K562 (cell line): ENCODE measurements around the gene NLRP7. TPM values are rescaled to one million over a fixed set of nuclear protein-coding genes. Genes with fewer than 3 reads are reported as not detected.
A peak's percentile ranks its signal among the peaks of the same experiment; 100 is the strongest.

ENCODE experiments used
- ATAC-seq: fragments of 200-7000 bp; cut with Tn5 transposase; 3 replicates; pipeline ENCODE4 v1.9.1; 2020; ENCODE audit warnings: moderate library complexity
- BruUV-seq: library from RNA; stranded (reverse); fragments of 400-500 nt; replicated peaks from 2 replicates; lab custom pipeline; 2021; lab: Mats Ljungman, UMichigan
- CTCF ChIA-PET: fragments of 300-600 bp; formaldehyde crosslinking; extraction: SDS; loops from one replicate; lab custom pipeline; 2021; ENCODE audit warnings: low intra/inter-chr PET ratio; lab: Yijun Ruan, JAX
- POLR2A ChIA-PET: fragments of 300-600, 350-650 bp; sonication (Branson Sonifier 250); formaldehyde crosslinking; extraction: SDS; loops from one replicate; lab custom pipeline; 2021; ENCODE audit warnings: antibody characterized with exemption, inconsistent platforms; lab: Yijun Ruan, JAX
- DNase-seq, 4 experiments: peaks; one replicate each; pipeline versions ENCODE4 v3.0.0 to v3.0.0-alpha.2; 2011 to 2018; ENCODE audit warnings: low spot score in 3 of 4, mixed read lengths in 3 of 4; ENCODE audit errors: extremely low read depth in 1 of 4
- FAIRE-seq: peaks from 2 replicates; lab custom pipeline; 2011; peaks lifted over from hg19 to GRCh38; lab: Jason Lieb, UNC
- H2AFZ ChIP-seq: 2 replicates; pipeline ENCODE4 v1.6.0; 2011; ENCODE audit warnings: low read depth, low read length, control low read depth, inconsistent platforms
- H3K27ac ChIP-seq: fragments of 200-600 bp; 3 replicates; pipeline ENCODE4 v1.8.0; 2011; ENCODE audit warnings: low read depth, mild to moderate bottlenecking, control low read depth, inconsistent platforms, low read length, moderate library complexity, mixed read lengths; ENCODE audit errors: extremely low read depth
- H3K27me3 ChIP-seq, 2 experiments: fragments of 300-600 bp in 1 of 2; 2 replicates in 1 of 2; 3 replicates in 1 of 2; pipeline versions ENCODE4 v1.6.0 to v1.8.0; 2011; ENCODE audit warnings: inconsistent platforms in 2 of 2, low read length in 2 of 2, mild to moderate bottlenecking in 1 of 2, mixed read lengths in 1 of 2, moderate library complexity in 1 of 2; ENCODE audit not compliant: control insufficient read depth in 2 of 2, insufficient read depth in 2 of 2
- H3K36me3 ChIP-seq: fragments of 300-600 bp; 3 replicates; pipeline ENCODE4 v1.8.0; 2011; ENCODE audit warnings: mild to moderate bottlenecking, low read length, inconsistent platforms; ENCODE audit not compliant: control insufficient read depth, insufficient read depth
- H3K4me1 ChIP-seq, 2 experiments: fragments of 200-600 bp in 1 of 2; replicated peaks in 1 of 2; 2 replicates in 1 of 2; 3 replicates in 1 of 2; pipeline versions ENCODE4 v1.5.1 to v1.8.0; 2011; ENCODE audit warnings: inconsistent platforms in 2 of 2, low read length in 2 of 2, mild to moderate bottlenecking in 1 of 2, mixed read lengths in 1 of 2, moderate library complexity in 1 of 2; ENCODE audit not compliant: control insufficient read depth in 2 of 2, insufficient read depth in 2 of 2
- H3K4me2 ChIP-seq: 2 replicates; pipeline ENCODE4 v1.6.1; 2011; ENCODE audit warnings: low read length, control low read depth, inconsistent platforms, mixed read lengths; ENCODE audit not compliant: insufficient read depth
- H3K4me3 ChIP-seq: fragments of 200-600 bp; sonication (generic), shearing (Covaris generic); 2 replicates; pipeline ENCODE4 v1.5.1; 2016; ENCODE audit warnings: control low read depth, inconsistent platforms
- H3K79me2 ChIP-seq: fragments of 200-600 bp; 3 replicates; pipeline ENCODE4 v1.8.0; 2011; ENCODE audit warnings: low read length, inconsistent platforms; ENCODE audit not compliant: control insufficient read depth, insufficient read depth
- H3K9ac ChIP-seq, 2 experiments: 2 replicates each; pipeline versions ENCODE4 v1.6.0 to v1.6.1; 2011; ENCODE audit warnings: low read depth in 2 of 2, low read length in 2 of 2, control low read depth in 1 of 2, inconsistent platforms in 1 of 2, mild to moderate bottlenecking in 1 of 2, mixed read lengths in 1 of 2; ENCODE audit not compliant: insufficient read depth in 1 of 2
- H3K9me1 ChIP-seq: one replicate; pipeline ENCODE4 v1.6.0; 2011; ENCODE audit warnings: inconsistent platforms, mild to moderate bottlenecking, low read length, moderate library complexity; ENCODE audit not compliant: control insufficient read depth, insufficient read depth
- H3K9me3 ChIP-seq: replicated peaks from 2 replicates; pipeline ENCODE4 v1.5.1; 2011; ENCODE audit warnings: low read depth, low read length, inconsistent platforms; ENCODE audit not compliant: control insufficient read depth, insufficient read depth
- H4K20me1 ChIP-seq: replicated peaks from 2 replicates; pipeline ENCODE4 v1.6.1; 2011; ENCODE audit warnings: low read length, inconsistent platforms, mixed read lengths; ENCODE audit not compliant: control insufficient read depth, insufficient read depth
- CHD2 ChIP-seq: IDR thresholded peaks from 2 replicates; pipeline ENCODE4 v1.6.1; 2011; ENCODE audit warnings: low read depth, low read length
- DACH1 ChIP-seq: fragments of 450-650 bp; IDR thresholded peaks from 2 replicates; pipeline ENCODE4 v1.6.1; 2018; ENCODE audit not compliant: partially characterized antibody
- DNMT1 ChIP-seq: fragments of 450-650 bp; IDR thresholded peaks from 2 replicates; pipeline ENCODE4 v1.6.1; 2016; ENCODE audit warnings: antibody characterized with exemption, mild to moderate bottlenecking
- ILF3 ChIP-seq: fragments of 450-650 bp; IDR thresholded peaks from 2 replicates; pipeline ENCODE4 v1.6.1; 2018; ENCODE audit warnings: antibody characterized with exemption, mild to moderate bottlenecking, moderate library complexity, borderline replicate concordance
- TSC22D4 ChIP-seq: fragments of 450-650 bp; IDR thresholded peaks from 2 replicates; pipeline ENCODE4 v1.6.1; 2016; ENCODE audit warnings: missing genetic modification characterization, missing biosample characterization, control low read depth
- ZBTB8A ChIP-seq: fragments of 450-650 bp; IDR thresholded peaks from 2 replicates; pipeline ENCODE4 v1.6.1; 2018; ENCODE audit warnings: mild to moderate bottlenecking, moderate library complexity; ENCODE audit not compliant: partially characterized antibody
- ZNF140 ChIP-seq: fragments of 250-450 bp; sonication (Bioruptor Pico); IDR thresholded peaks from 2 replicates; pipeline ENCODE4 v1.8.0; 2021; ENCODE audit warnings: moderate library complexity, mild to moderate bottlenecking, inconsistent platforms
- ZNF740 ChIP-seq, 3 experiments: fragments of 200-800 bp in 1 of 3; sonication (Bioruptor generic) in 1 of 3; sonication (generic) in 1 of 3; formaldehyde crosslinking in 1 of 3; IDR thresholded peaks; 2 replicates each; pipeline versions ENCODE4 v1.6.1 to v1.8.0; 2016 to 2022; ENCODE audit warnings: mild to moderate bottlenecking in 2 of 3, missing compliant biosample characterization in 2 of 3, missing genetic modification characterization in 2 of 3, missing genetic modification reagents in 1 of 3
- ZNF76 ChIP-seq: fragments of 250-450 bp; sonication (Bioruptor Pico); IDR thresholded peaks from 2 replicates; pipeline ENCODE4 v1.4.0; 2020; ENCODE audit warnings: mild to moderate bottlenecking, moderate library complexity, borderline replicate concordance
- WGBS: fragments of 100-300 bp; shearing (Covaris generic); methylation state at CpG from one replicate; pipeline ENCODE4 v1.1.6; 2016; ENCODE audit warnings: low coverage, mixed read lengths; ENCODE audit not compliant: insufficient coverage; ENCODE audit errors: missing lambda C conversion rate; 5-methylcytosine and 5-hydroxymethylcytosine counted together
- in situ Hi-C: fragments of 300-500 bp; cut with MboI; formaldehyde crosslinking; loops from 4 replicates; pipeline ENCODE4 v1.15.0; 2018; ENCODE audit warnings: inconsistent platforms, mixed read lengths
- intact Hi-C: fragments of 100-400 bp; cut with micrococcal nuclease; formaldehyde crosslinking; loops from 2 replicates; pipeline ENCODE4 v1.14.2; 2022
- polyA plus RNA-seq, 8 experiments: library from polyadenylated mRNA; depleted of rRNA in 4 of 8; stranded (reverse) in 5 of 8; unstranded in 3 of 8; fragments of >200 nt; fragmentation: Nextera tagmentation in 2 of 8; fragmentation: Illumina TruSeq in 1 of 8; extraction: Ambion mirVana in 2 of 8; extraction: Trizol in 1 of 8; gene quantifications; 2 replicates each; pipeline versions ENCODE4 v1.2.1 to v1.2.3, GENCODE V29; 2011 to 2014; ENCODE audit warnings: inconsistent platforms in 1 of 8, missing spikeins in 1 of 8
- total RNA-seq, 7 experiments: library from RNA; depleted of rRNA in 6 of 7; stranded (reverse); fragments of >200 nt in 6 of 7; fragmentation: Illumina TruSeq in 2 of 7; extraction: Trizol in 2 of 7; gene quantifications; 2 replicates each; pipeline versions ENCODE4 v1.2.1 to v1.2.3, GENCODE V29; 2011 to 2021; ENCODE audit warnings: low replicate concordance in 1 of 7
- TF ChIP-seq, protein P1 (sequence below): fragments of 450-650 bp; IDR thresholded peaks from 2 replicates; pipeline ENCODE4 v1.6.1; 2017; ENCODE audit warnings: antibody characterized with exemption, mild to moderate bottlenecking

The NLRP7 gene
- total and polyA plus RNA-seq, 9 of the 15 experiments (the other 6 are each of a cell fraction or from before 2014, with no cell fraction given): 0.03 to 0.22 (median 0.09) TPM; not detected in 3

GRCh38 chr19:54889566-54889965 lies 57.8 kb downstream of the NLRP7 start:
- no peaks in the 10 kb centered on the region for H3K9me1 ChIP-seq
- TF ChIP-seq CHD2 (no peak), ZNF76 (CRISPR knock-in tag) (no peak)
- no TSS peak for BruUV-seq
- H3K4me1 ChIP-seq: no peaks in the 10 kb centered on the region; a peak in 1 of 5 replicates
- ATAC-seq (no peak), DNase-seq (no peak), FAIRE-seq (no peak)
- intact Hi-C loops (loop anchor here (10.0 kb wide), 2 partner anchors 155 to 215 kb away; no protein-coding TSS in a partner anchor), in situ Hi-C loops (no loop called here)
- peaks cover 0 to 4% of the 10 kb centered on the region in 2 experiments; a peak in 1 of 5 replicates for H3K27me3 ChIP-seq
- H3K36me3 ChIP-seq: no peaks in the 10 kb centered on the region
- no peak overlapping the region for H3K27ac ChIP-seq
- no peaks in the 10 kb centered on the region for H3K9me3 ChIP-seq
- no peak overlapping the region for H3K4me3 ChIP-seq
- peak overlapping the region in 1 of 2 experiments; percentile 35; a peak in 1 of 4 replicates for H3K9ac ChIP-seq
- H3K4me2 ChIP-seq: no peak overlapping the region
- H3K79me2 ChIP-seq: no peaks in the 10 kb centered on the region
- peak overlapping the region; percentile 51; the same call in 1 of the 2 replicates for H2AFZ ChIP-seq
- 36% methylated on average over 11 of the region's 11 CpGs for WGBS
- POLR2A ChIA-PET: interaction anchor here (1.4 kb wide), 1 partner anchor 23 kb away, joined by 3 read pairs; no protein-coding TSS in a partner anchor
- CTCF ChIA-PET: no interaction called here
- H4K20me1 ChIP-seq: no peaks in the 10 kb centered on the region

DNA sequence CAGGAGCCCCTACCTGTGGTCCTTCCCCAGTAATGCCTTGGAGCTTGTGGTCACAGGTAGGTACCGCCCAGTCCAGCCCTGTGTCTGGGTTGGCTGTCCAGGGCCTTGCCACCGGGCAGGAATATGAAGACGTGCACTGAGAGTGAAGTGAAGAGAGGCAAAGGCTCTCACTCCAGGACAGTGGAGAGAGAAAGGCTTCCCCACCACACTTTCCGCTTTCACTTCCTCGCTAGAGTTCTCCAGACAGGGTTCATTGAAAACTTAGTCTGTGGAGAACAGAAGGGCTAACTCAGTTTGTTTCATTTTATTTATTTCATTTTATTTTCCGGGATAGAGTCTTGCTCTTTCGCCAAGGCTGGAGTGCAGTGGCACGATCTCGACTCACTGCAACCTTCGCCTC lies 59.1 kb downstream of the NLRP7 start:
- H3K9me1 ChIP-seq: no peaks in the 10 kb centered on the region
- no peak overlapping the region for H3K9ac ChIP-seq
- intact Hi-C loops (loop anchor here (10.0 kb wide), 2 partner anchors 157 to 213 kb away; no protein-coding TSS in a partner anchor), in situ Hi-C loops (no loop called here)
- WGBS: 47% methylated on average over 10 of the region's 10 CpGs
- H3K9me3 ChIP-seq: no peaks in the 10 kb centered on the region
- H3K27ac ChIP-seq: no peak overlapping the region
- H2AFZ ChIP-seq: 0 out of 2 replicates have a peak overlapping the region, but pooled peaks have one; percentile 8
- H3K27me3 ChIP-seq: peaks cover 0 to 4% of the 10 kb centered on the region in 2 experiments; a peak in 1 of 5 replicates
- H4K20me1 ChIP-seq: no peaks in the 10 kb centered on the region
- H3K4me2 ChIP-seq: no peak overlapping the region
- FAIRE-seq: no peak
- no peaks in the 10 kb centered on the region for H3K36me3 ChIP-seq
- H3K4me1 ChIP-seq: peaks cover 0 to 6% of the 10 kb centered on the region in 2 experiments; a peak in 3 of 5 replicates
- ChIA-PET POLR2A (no interaction called here), CTCF (no interaction called here)
- no peak overlapping the region for H3K4me3 ChIP-seq
- no TSS peak for BruUV-seq
- no peaks in the 10 kb centered on the region for H3K79me2 ChIP-seq
- ATAC-seq: no peak
- no peak for DNase-seq
- no peak for TF ChIP-seq ILF3
- no peak for TF ChIP-seq ZNF140
- TF ChIP-seq, protein P1, sequence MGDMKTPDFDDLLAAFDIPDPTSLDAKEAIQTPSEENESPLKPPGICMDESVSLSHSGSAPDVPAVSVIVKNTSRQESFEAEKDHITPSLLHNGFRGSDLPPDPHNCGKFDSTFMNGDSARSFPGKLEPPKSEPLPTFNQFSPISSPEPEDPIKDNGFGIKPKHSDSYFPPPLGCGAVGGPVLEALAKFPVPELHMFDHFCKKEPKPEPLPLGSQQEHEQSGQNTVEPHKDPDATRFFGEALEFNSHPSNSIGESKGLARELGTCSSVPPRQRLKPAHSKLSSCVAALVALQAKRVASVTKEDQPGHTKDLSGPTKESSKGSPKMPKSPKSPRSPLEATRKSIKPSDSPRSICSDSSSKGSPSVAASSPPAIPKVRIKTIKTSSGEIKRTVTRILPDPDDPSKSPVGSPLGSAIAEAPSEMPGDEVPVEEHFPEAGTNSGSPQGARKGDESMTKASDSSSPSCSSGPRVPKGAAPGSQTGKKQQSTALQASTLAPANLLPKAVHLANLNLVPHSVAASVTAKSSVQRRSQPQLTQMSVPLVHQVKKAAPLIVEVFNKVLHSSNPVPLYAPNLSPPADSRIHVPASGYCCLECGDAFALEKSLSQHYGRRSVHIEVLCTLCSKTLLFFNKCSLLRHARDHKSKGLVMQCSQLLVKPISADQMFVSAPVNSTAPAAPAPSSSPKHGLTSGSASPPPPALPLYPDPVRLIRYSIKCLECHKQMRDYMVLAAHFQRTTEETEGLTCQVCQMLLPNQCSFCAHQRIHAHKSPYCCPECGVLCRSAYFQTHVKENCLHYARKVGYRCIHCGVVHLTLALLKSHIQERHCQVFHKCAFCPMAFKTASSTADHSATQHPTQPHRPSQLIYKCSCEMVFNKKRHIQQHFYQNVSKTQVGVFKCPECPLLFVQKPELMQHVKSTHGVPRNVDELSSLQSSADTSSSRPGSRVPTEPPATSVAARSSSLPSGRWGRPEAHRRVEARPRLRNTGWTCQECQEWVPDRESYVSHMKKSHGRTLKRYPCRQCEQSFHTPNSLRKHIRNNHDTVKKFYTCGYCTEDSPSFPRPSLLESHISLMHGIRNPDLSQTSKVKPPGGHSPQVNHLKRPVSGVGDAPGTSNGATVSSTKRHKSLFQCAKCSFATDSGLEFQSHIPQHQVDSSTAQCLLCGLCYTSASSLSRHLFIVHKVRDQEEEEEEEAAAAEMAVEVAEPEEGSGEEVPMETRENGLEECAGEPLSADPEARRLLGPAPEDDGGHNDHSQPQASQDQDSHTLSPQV: no peak
- no peak for TF ChIP-seq ZBTB8A
- no peak for TF ChIP-seq DNMT1
- TF ChIP-seq ZNF740 (CRISPR knock-in tag; IDR thresholded peaks at IDR 0.05): no peak
- TF ChIP-seq ZNF740 (tag; IDR thresholded peaks at IDR 0.05): no peak
- TF ChIP-seq TSC22D4 (tag): no peak
- TF ChIP-seq DACH1: no peak
